ENCODE measurements around the gene PICK1. TPM values are rescaled to one million over a fixed set of nuclear protein-coding genes. Genes with fewer than 3 reads are reported as not detected.
A peak's percentile ranks its signal among the peaks of the same experiment; 100 is the strongest.

The PICK1 gene
- total and polyA plus RNA-seq, 11 donors = 18.8 to 41.5 (median 22.8) TPM

GRCh38 chr22:38085056-38085455 is 27.9 kb downstream of the PICK1 start:
- intact Hi-C loops (cut with DNase I) = no loop called here
- no peaks in the 10 kb centered on the region for H3K9me3 ChIP-seq
- H3K36me3 ChIP-seq = no peaks in the 10 kb centered on the region
- H3K4me1 ChIP-seq = peaks cover 5 to 34% (median 20%) of the 10 kb centered on the region in 12 donors
- TF ChIP-seq POLR2A (IDR thresholded peaks at IDR 0.05) = no peak
- TF ChIP-seq, protein P1, sequence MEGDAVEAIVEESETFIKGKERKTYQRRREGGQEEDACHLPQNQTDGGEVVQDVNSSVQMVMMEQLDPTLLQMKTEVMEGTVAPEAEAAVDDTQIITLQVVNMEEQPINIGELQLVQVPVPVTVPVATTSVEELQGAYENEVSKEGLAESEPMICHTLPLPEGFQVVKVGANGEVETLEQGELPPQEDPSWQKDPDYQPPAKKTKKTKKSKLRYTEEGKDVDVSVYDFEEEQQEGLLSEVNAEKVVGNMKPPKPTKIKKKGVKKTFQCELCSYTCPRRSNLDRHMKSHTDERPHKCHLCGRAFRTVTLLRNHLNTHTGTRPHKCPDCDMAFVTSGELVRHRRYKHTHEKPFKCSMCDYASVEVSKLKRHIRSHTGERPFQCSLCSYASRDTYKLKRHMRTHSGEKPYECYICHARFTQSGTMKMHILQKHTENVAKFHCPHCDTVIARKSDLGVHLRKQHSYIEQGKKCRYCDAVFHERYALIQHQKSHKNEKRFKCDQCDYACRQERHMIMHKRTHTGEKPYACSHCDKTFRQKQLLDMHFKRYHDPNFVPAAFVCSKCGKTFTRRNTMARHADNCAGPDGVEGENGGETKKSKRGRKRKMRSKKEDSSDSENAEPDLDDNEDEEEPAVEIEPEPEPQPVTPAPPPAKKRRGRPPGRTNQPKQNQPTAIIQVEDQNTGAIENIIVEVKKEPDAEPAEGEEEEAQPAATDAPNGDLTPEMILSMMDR (IDR thresholded peaks at IDR 0.05) = no peak
- peak in 1 of 5 donors; percentile 40 for DNase-seq
- H3K27ac ChIP-seq = no peak overlapping the region
- ATAC-seq = no peak
- H3K4me3 ChIP-seq = no peak overlapping the region
- H3K27me3 ChIP-seq = peaks cover 0 to 53% (median 14%) of the 10 kb centered on the region in 9 donors
- 87 to 97% (median 95%) methylated on average over 4 to 12 of the region's 12 CpGs for WGBS, 4 donors

DNA sequence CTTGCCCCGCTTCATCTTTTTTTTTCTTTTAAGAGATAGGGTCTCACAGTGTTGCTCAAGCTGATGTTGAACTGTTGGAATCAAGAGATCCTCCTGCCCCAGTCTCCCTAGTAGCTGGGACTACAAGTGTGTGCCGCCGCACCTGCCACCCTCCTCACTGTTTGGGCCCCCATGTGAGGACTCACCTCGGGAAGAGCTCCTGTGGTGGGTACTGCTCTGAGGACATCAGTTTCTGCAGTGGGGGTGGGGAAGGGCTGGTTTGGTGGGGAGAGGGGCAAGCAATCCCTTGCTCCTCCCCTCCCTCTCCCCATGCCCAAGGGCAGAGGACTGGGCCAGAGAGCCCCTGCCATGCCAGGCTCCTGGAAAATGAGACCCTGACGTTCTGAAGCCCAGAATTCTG is 28.3 kb downstream of the PICK1 start:
- TF ChIP-seq, protein P1 (IDR thresholded peaks at IDR 0.05) = no peak
- no peak for TF ChIP-seq POLR2A (IDR thresholded peaks at IDR 0.05)
- WGBS, 4 donors = 72 to 90% (median 78%) methylated on average over 3 to 5 of the region's 5 CpGs
- intact Hi-C loops (cut with DNase I) = no loop called here
- Histone ChIP-seq H3K27me3 (peaks cover 0 to 49% (median 14%) of the 10 kb centered on the region in 9 donors), H3K27ac (no peak overlapping the region), H3K4me3 (no peak overlapping the region), H3K9me3 (no peaks in the 10 kb centered on the region), H3K4me1 (peaks cover 5 to 34% (median 20%) of the 10 kb centered on the region in 12 donors), H3K36me3 (no peaks in the 10 kb centered on the region)
- ATAC-seq (no peak), DNase-seq (no peak)

DNA sequence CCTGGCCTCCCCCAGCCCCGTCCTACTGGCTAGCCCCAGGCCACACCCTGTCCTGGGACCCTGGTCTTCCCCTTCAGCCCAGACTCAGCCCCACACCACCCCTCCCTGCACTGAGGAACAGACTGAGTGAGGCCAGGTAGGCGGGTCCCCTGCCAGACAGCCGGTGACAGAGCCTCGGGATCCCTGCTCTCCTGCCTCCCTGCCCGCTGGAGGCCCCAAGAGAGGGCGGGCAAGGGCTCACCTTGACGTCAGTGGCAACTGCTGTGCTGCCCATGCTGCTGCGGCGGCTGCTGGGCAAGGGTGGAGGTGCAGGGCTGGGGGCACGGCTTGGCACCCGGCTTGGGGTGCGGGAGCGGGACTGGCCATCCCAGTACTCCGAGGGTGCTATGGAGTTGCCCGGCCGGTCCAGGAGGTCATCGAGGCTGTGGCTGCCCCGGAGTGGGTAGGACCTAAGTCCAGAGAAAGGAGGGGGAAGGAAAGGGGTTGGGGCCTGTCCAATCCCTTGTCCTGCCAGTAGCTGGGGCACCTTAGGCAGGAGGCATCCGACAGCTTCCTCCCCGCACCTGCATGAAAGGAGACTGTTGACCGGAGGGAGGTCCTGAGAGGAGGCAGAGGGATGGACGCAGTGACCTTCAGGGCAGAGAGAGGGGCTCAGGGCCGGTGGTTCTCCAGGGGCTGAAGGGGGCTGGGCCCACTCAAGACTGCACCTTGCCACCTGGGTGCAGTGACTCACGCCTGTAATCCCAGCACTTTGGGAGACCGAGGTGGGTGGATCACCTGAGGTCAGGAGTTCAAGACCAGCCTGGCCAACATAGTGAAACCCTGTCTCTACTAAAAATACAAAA is 29.0 kb downstream of the PICK1 start:
- ATAC-seq (no peak), DNase-seq (peak in 1 of 5 donors; percentile 46)
- Histone ChIP-seq H3K9me3 (no peaks in the 10 kb centered on the region), H3K4me1 (peaks cover 0 to 27% (median 17%) of the 10 kb centered on the region in 12 donors), H3K4me3 (no peak overlapping the region), H3K27ac (no peak overlapping the region), H3K27me3 (peaks cover 0 to 43% (median 14%) of the 10 kb centered on the region in 9 donors), H3K36me3 (no peaks in the 10 kb centered on the region)
- intact Hi-C loops (cut with DNase I) = no loop called here
- no peak for TF ChIP-seq POLR2A (IDR thresholded peaks at IDR 0.05)
- TF ChIP-seq, protein P1 (IDR thresholded peaks at IDR 0.05) = no peak
- 91 to 96% (median 92%) methylated on average over 9 to 25 of the region's 25 CpGs for WGBS, 4 donors

DNA sequence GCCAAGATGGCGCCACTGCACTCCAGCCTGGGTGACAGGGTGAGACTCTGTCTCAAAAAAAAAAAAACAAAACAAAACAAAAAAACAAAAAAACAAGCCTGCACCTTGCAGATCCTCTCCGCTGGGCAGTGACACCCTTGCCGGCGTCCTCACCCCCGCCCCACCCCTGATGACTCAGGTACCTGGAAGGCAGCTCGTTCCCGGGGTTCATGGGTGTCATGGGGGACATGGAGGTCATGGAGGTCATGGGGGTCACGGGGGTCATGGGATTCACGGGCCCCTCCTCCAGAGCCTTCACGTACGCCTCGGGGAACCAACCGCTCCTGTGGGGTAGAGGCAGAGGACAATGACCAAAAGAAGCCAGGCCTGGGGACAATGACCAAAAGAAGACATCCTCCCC is 29.7 kb downstream of the PICK1 start:
- H3K4me1 ChIP-seq = peaks cover 0 to 20% (median 11%) of the 10 kb centered on the region in 12 donors
- ATAC-seq (no peak), DNase-seq (peak in 1 of 5 donors; percentile 44)
- 90 to 94% (median 93%) methylated on average over 13 of the region's 13 CpGs for WGBS, 4 donors
- H3K9me3 ChIP-seq = no peaks in the 10 kb centered on the region
- intact Hi-C loops (cut with DNase I) = no loop called here
- H3K36me3 ChIP-seq = no peaks in the 10 kb centered on the region
- peaks cover 0 to 37% (median 9%) of the 10 kb centered on the region in 9 donors for H3K27me3 ChIP-seq
- no peak overlapping the region for H3K4me3 ChIP-seq
- H3K27ac ChIP-seq = no peak overlapping the region
- TF ChIP-seq POLR2A (IDR thresholded peaks at IDR 0.05) = no peak
- TF ChIP-seq, protein P1 (IDR thresholded peaks at IDR 0.05) = no peak
